Measurements from ENCODE around the gene TMEM40. TPM values are rescaled to one million over a fixed set of nuclear protein-coding genes. Genes with fewer than 3 reads are reported as not detected.

The TMEM40 gene
- total RNA-seq, 4 donors from 2014 or later, result not detected

DNA sequence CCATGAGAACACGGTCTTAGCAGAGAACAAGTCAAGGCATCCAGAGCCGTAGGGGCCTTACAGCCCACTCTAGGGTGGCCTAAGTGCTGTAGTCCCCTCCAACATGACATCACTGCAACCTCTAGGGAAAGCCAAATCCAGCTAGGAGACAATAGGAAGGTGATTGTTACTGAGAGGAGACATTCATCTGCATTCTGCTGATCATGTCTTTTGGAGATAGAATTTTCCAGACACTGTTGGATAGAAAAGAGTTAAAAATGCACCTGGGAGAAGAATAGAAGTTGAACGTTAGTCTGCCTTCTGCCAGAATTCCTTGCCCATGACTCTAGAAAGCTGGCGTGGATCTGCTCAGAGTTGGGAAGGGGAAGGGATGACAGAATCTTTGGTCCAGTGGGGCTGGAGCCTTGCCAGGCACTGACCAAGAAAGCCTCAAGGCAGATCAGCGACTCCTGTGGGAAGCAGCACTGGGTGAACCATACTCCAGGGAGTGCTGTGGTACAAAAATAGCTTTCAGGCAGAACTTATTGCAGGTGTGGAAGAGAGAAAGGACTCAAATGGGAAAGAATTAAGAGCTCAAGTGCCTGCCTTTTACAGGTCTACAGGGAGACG is 50.4 kb downstream of the TMEM40 start:
- intact Hi-C loops (cut with DNase I), result no loop called here

DNA sequence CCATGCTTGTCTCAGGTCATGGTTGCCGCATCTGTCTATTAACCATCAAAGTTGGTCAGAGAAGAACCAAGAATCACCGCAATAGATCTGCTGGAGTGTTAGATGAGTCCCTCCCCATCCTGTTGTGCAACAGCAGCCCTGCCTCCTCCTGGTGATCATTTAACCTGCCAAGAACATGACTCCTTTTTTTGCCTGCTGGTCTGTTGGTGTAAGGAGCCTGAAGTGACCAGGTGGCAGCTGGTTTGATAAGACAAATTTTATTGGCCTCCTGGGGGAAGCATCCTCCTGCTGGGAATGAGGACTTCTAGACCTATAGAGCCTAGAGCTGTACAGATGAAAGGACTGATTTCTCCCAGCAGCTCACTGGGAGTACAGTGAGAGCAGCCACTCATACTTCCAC is 51.6 kb downstream of the TMEM40 start:
- no peak for TF ChIP-seq POLR2A (IDR thresholded peaks at IDR 0.05)
- TF ChIP-seq, protein P1, sequence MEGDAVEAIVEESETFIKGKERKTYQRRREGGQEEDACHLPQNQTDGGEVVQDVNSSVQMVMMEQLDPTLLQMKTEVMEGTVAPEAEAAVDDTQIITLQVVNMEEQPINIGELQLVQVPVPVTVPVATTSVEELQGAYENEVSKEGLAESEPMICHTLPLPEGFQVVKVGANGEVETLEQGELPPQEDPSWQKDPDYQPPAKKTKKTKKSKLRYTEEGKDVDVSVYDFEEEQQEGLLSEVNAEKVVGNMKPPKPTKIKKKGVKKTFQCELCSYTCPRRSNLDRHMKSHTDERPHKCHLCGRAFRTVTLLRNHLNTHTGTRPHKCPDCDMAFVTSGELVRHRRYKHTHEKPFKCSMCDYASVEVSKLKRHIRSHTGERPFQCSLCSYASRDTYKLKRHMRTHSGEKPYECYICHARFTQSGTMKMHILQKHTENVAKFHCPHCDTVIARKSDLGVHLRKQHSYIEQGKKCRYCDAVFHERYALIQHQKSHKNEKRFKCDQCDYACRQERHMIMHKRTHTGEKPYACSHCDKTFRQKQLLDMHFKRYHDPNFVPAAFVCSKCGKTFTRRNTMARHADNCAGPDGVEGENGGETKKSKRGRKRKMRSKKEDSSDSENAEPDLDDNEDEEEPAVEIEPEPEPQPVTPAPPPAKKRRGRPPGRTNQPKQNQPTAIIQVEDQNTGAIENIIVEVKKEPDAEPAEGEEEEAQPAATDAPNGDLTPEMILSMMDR (IDR thresholded peaks at IDR 0.05), result no peak
- H3K36me3 ChIP-seq, result no peaks in the 10 kb centered on the region
- H3K4me3 ChIP-seq (replicated peaks in 1 of 3), result no peak overlapping the region
- DNase-seq, result no peak
- H3K27ac ChIP-seq, result no peak overlapping the region
- 88 to 100% methylated on average over 2 of the region's 2 CpGs for WGBS, 2 donors
- H3K9me3 ChIP-seq, result no peaks in the 10 kb centered on the region
- H3K27me3 ChIP-seq, result no peaks in the 10 kb centered on the region
- intact Hi-C loops (cut with DNase I), result no loop called here
- no peaks in the 10 kb centered on the region for H3K4me1 ChIP-seq

More for the DNA sequence above, 50.4 kb downstream of the TMEM40 start:
- 50 to 51% methylated on average over 6 of the region's 6 CpGs for WGBS, 2 donors
- H3K27me3 ChIP-seq, result no peaks in the 10 kb centered on the region
- H3K9me3 ChIP-seq, result no peaks in the 10 kb centered on the region
- no peaks in the 10 kb centered on the region for H3K4me1 ChIP-seq
- no peak overlapping the region for H3K4me3 ChIP-seq (replicated peaks in 1 of 3)
- peak; percentile 43 to 54 for DNase-seq
- TF ChIP-seq POLR2A (IDR thresholded peaks at IDR 0.05), result no peak
- TF ChIP-seq, protein P1 (IDR thresholded peaks at IDR 0.05), result no peak
- H3K36me3 ChIP-seq, result no peaks in the 10 kb centered on the region
- H3K27ac ChIP-seq, result no peak overlapping the region

DNA sequence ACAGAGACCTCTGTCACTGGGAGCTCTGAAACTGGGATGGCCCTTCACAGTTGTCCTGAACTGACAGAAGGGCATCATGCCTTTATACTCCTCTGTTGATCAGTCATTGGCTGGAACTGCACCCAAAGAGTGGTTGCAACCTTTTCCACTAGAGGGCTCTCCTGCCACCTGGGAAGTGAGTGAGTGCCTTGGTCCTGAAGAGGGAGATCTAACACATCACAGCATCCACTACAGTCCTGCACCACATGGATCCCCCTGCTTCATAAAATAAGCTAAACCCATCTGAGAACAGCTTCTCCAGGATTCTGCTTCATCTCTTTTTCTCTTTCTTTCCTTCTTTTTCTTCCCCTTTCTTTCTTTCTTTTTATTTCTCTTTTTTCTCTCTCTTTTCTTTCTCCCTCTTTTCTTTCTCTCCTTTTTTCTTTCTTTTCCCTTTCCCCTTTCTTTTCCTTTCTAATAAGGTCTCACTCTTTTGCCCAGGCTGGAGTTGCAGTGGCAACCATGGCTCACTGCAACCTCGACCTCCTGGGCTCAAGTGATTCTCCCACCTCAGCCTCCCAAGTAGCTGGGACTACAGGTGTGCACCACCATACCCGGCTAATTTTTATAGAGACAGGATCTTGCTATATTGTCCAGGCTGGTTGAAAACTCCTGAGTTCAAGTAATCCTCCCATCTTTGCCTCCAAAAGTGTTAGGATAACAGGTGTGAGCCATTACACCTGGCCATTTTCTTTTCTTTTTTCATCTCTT is 52.4 kb downstream of the TMEM40 start:
- H3K4me1 ChIP-seq, result no peaks in the 10 kb centered on the region
- peak; percentile 35 to 39 for DNase-seq
- 83 to 94% methylated on average over 2 of the region's 2 CpGs for WGBS, 2 donors
- no peak overlapping the region for H3K4me3 ChIP-seq (replicated peaks in 1 of 3)
- H3K9me3 ChIP-seq, result no peaks in the 10 kb centered on the region
- no peak for TF ChIP-seq POLR2A (IDR thresholded peaks at IDR 0.05)
- TF ChIP-seq, protein P1 (IDR thresholded peaks at IDR 0.05), result peak in 4 of 6 experiments; percentile 44 to 66 (median 58)
- no peaks in the 10 kb centered on the region for H3K36me3 ChIP-seq
- intact Hi-C loops (cut with DNase I), result no loop called here
- H3K27me3 ChIP-seq, result no peaks in the 10 kb centered on the region
- H3K27ac ChIP-seq, result no peak overlapping the region

DNA sequence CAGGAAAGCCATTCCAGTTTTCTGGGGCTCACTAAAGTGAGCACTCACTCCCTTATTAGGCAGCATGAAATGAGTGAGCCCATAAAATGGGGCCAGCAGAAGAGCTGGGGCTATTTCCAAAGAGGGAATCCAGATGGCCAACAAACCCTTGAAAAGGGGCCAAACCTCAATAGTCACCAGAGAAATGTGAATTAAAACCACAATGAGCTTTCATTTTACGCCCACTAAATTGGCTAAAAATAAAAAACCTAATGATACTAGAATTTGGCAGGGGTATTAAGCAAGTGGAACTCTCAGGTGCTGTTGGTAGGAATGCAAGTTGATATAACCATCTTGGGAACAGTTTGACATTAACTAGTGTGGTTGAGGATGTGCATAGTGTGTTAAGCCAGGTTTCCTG is 53.1 kb downstream of the TMEM40 start:
- Histone ChIP-seq H3K36me3 (no peaks in the 10 kb centered on the region), H3K9me3 (no peaks in the 10 kb centered on the region), H3K27me3 (no peaks in the 10 kb centered on the region), H3K27ac (no peak overlapping the region), H3K4me3 (replicated peaks in 1 of 3) (no peak overlapping the region), H3K4me1 (no peaks in the 10 kb centered on the region)
- WGBS, 2 donors, result 45 to 84% methylated on average over 1 of the region's 1 CpG
- TF ChIP-seq, protein P1 (IDR thresholded peaks at IDR 0.05), result no peak
- no peak for TF ChIP-seq POLR2A (IDR thresholded peaks at IDR 0.05)
- DNase-seq, result no peak
- intact Hi-C loops (cut with DNase I), result no loop called here

DNA sequence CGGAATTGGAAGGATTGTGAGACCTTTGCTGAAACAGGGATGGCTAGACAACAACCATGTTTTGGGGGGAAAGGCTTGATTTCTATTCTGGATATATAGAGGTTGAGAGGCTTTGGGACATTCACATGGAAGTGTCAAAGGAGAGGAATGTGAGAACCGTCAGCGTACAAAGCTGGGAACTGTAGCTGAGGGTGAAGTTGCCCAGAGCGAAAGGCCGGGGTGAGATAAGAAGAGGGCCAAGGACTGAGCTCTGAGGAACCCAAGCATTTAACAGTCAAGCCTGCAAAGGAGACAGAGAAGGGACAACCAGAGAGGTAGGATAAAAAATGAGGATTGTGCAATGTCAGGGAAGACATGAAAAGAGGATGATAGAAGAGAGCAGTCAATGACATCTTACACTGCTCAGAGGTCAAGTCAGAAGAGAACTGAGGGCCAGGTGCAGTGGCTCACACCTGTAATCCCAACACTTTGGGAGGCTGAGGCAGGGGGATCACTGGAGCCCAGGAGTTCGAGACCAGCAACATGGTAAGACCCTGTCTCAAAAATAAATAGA is 53.6 kb downstream of the TMEM40 start:
- TF ChIP-seq POLR2A (IDR thresholded peaks at IDR 0.05), result no peak
- TF ChIP-seq, protein P1 (IDR thresholded peaks at IDR 0.05), result no peak
- 95 to 97% methylated on average over 6 of the region's 6 CpGs for WGBS, 2 donors
- intact Hi-C loops (cut with DNase I), result no loop called here
- H3K36me3 ChIP-seq, result no peaks in the 10 kb centered on the region
- no peak overlapping the region for H3K27ac ChIP-seq
- no peak for DNase-seq
- no peaks in the 10 kb centered on the region for H3K27me3 ChIP-seq
- no peak overlapping the region for H3K4me3 ChIP-seq (replicated peaks in 1 of 3)
- H3K9me3 ChIP-seq, result no peaks in the 10 kb centered on the region
- H3K4me1 ChIP-seq, result no peaks in the 10 kb centered on the region

Measured in thyroid gland (tissue), 4 donors.